HG03039 (cell line): ENCODE data around the gene NAPB.
A peak's percentile ranks its signal among the peaks of the same experiment; 100 is the strongest.

ENCODE experiments used
- ATAC-seq: cut with Tn5 transposase; IDR thresholded peaks from one replicate; pipeline ENCODE4 v1.9.1; 2021; ENCODE audit warnings: mild to moderate bottlenecking, moderate library complexity; ENCODE audit not compliant: unreplicated experiment

The NAPB gene

DNA sequence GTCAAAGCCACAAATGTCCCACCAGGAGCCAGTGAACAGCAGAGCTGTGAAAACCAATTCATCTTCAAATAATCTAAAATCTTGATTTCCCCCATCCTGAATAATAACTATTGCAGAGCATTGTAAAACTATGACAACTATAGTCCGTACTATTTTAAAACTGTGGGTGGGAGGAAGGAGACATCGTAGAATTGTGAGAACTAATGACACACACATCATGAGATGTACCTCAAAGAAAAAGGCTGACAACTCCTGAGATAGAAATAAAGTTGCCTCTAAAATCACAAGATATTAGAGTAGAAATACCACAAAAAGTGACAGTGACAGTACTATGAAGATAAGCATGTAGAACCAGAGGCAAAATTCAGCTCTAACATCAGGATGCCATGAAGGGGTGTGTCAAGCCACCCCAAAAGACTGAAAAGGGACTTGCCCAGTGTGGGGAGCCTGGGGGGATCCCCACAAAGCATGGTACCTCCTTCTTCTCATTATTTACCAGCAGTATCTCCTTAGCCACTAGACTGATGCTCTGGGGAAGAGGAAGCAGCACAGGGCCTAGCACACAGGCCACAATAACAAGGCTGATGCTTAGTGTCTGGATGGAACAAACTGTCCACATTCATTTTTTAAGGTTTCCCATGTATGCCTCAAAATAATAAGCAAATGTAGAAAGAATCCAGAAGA is 13.4 kb downstream of the NAPB start:
- peak; percentile 73 for ATAC-seq

DNA sequence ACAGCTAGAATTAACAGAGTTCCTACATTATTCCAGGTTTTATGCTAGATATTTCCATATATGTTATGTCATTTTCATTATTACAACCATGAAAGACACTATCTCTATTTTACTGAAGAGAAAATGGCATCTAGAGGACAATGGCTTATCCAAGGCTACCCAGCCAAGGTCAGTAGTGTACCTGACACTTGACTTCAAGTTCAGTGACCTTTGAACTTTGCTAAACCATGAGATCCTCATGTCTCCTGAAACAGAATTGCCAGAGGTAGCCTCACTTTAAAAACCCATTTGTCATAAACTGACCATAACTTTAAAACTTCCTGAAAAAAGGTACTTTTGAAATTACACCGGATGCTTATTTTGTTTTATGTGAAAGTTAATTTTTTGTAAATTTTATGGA is 14.4 kb downstream of the NAPB start:
- no peak for ATAC-seq

DNA sequence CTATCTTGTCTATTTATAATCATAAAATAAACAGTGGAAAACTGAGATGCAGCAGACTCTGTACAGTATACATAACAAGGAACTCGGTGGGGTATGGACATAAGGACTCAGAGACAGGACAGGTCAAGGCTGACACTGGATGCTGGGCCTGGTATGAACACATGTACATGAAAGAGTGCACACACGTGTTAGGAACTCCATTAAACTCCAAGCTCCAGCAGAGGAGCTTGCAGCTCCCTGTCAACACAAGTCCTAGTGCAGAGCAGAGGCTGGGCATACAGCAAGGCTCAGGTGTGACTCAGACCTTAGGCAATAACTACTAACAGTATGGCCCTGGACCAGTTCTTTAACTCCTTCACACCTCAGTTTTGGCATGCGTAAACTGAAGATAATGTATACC is 17.1 kb downstream of the NAPB start:
- ATAC-seq = no peak

DNA sequence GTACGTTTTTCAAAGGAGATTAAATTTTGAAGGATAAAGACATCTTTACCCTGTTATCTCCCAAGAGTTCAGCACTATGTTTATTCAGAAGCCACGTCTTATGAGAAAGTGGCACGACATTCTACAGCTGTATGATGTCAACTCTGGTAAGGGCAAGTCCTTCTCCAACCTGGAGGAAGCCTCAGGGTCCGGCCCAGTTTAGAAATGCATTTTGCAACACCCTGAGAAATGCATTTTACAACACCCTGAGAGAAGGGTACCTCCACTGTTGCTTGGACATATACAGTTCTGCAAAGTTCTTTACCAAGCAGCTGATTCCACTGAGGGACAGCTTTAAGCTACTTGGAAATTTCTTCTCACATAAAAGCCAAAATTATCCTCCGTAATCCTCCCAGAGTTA is 17.5 kb downstream of the NAPB start:
- ATAC-seq = no peak

DNA sequence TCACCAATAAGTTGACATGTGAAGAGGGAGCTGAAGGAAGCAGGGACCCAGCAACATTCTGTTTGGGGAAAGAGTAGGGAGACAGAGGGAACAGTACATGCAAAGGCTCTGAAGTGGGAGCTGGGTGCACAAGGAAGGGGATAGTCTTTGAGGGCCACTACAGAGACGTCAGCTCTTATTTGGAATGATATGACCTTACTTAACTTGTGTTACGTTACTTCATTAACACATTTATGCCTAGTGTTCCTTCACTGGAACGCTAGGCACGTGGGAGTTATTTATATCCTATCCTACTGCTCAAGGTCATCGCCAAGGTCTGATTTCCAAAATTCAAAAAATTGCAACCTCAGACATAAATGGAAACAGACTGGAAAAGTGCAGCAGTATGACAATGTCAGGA is 20.2 kb downstream of the NAPB start:
- ATAC-seq = no peak

DNA sequence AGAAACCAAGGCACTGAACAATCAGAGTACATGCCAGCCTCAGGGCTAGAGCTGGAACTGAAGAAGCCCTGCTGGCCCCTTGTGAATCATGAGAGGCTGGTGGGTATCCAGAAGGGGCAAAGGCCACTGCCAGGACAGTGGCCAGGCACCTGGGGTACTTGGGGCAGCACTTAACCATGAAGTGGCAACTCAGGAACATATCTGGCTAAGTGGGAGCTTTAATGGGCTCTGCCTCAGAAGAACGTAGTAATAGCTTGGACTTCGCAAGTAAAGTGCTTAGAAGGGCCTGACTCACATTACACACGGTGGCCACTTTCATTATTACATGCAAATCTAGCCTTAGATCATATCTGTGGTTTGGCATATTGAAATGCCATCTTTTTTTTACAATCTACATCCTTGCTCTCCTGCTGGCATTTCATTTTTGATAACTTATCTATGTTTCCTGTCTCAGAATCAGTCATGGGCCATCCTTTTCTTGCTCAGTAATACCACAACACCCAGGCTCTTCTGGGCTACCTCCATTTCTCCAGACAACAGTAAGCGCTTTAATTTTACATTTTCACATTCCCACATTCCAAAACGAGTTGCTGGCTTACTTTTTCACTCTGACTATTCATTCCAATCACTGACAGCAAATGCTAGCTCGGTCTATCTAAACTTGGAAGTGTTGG is 21.6 kb downstream of the NAPB start:
- no peak for ATAC-seq

DNA sequence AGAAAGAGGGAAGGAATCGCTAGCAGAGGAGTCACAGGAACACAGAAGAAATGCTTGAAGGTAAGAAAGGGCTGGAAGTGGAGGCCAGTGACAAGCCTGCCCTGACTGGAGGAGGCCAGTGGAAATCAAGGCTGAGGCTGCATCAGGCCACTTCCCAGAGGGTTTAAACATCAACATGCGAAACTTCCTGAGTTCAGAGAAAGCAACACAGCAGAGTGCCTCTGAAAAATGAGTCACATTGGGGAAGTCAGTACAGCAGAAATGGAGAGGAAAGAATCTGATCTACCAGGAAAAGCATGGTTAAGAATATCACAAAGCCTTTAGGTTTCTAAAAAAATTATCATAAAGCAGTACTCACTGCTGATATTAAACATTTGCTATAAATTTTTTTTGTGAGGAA is 23.3 kb downstream of the NAPB start:
- ATAC-seq = no peak

DNA sequence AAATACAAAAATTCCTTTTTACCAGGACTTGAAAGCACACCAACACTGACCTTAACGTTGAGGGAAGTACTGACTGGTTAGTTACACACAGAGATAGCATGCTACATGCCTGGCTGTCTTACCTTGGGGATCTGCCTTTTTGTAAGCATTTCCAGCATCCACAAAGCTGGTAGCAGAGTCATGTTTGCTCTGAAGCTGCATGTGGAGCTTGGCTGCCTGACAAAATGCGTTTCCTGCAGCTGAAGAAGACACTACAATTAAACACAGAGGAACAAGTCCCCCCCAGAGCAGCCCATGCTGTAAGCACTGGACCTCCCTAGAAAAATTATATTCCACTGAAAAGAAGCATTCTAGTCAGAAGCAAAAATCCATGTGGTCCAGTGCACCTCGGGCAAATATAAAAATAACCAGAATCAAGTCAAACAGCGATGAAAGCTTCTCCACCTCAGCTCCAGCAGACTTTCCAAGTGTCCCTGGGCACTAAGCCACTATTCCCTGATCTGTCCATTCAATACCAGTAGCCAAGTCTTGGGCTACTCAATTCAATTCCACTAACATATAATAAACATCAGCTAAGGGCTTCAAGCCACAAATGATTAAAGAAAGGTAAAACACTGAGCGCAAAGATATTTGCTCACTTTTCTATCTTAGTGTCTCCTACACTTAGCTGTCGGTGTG is 24.2 kb downstream of the NAPB start:
- ATAC-seq = no peak

DNA sequence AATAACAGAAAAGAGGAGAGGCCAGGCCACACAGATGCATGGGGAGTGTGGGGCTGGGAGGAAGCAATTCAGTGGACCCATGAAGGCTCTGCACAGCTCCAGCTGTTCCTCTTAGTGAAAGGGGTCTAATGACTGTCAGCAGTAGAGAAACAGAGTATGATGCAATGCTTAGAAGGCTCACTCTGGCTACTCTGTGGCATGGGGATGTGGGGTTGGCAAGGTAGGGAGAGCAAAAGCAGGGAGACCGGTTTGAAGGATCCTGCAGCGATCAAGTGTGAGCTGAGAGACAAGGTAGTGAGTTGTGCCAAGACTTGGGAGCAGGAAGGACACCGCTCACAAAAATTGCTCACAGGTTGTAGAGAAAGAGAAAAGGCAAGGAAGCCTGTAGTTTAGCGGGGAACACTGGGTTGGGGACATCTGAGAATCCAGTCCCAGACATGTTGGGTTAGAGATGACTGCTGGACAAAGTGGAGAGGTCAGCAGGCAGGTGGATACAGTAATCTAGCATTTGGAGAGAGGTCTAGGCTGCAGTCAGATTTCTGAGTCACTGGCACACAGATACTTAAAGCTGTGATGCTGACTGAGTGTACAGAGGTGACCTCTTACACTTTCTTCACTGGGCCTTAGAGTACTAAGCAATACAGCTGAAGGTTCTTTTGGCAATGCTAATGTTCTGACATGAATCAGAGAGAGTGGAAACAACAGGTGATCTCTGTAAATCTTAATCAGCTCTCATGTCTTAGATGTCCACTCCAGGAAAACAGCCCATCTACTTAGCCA is 27.1 kb downstream of the NAPB start:
- no peak for ATAC-seq

DNA sequence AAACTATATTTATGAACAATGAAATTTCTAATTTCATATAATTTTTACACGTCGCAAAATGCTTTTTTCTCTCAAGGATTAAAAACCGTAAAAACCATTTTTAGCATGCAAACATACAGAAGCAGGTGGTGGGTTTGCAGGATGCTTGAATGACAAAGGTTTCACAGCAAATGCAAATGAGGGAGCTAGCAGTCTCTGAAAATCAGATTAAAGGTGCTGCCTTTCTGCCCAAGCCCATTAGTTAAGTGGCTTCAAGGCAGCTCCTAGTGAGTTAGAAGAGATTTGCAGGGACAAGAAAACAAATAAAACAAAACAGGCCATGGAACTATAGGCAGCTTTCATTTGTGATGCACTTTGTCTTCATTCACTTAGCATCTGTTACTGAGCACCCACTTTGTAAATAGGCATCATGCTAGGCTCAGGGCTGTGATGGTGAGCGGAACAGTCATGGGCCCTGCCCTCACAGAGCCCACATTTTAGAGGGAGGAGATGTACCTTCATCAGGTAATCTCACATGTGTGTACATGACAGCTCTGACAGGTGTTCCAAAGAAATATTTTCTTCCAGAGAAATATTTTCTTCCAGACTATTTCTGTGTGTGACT is 29.5 kb downstream of the NAPB start:
- ATAC-seq = no peak

DNA sequence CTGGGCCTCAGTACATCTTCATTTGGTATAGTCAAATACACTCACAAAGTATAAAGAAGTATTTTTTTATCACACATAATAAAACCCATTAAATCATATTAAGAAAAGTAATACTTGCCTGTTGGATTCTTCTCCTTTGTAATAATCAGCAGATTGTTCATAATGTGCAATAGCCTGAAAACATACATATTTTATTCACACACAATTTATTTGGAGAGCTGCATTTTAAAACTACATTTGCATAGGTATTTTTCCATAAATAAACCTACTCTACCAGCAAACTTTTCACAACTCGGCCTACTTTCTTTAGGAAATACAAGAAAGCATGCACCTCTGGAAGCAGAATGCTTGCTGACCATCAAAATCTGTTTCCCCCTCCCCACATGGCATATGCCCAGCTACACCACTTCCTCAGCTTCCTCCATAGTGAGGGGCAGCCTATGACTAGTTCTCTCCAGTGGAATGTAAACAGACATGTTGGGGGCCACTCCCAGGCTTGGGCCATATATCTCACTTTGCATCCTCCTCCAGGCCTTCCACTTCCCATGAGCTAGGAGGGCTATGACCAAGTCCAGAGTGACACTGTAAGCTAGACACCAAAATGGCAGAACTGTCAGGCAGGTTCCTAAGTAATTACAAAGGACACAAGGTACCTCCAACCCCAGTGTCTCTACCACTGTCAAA is 31.1 kb downstream of the NAPB start:
- ATAC-seq = no peak

DNA sequence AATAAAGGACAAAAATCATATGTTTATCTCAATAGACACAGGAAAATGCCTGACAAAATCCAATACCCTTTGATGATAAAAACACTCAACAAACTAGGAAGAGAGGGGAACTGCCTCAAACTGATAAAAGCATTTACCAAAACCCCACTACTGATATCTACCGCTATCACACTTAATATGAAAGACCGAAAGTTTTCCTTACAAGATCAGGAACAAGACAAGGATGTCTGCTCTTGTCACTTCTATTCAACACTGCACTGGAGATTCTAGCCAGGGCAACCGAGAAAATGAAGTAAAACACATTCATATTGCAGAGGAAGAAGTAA is 34.2 kb downstream of the NAPB start:
- no peak for ATAC-seq

DNA sequence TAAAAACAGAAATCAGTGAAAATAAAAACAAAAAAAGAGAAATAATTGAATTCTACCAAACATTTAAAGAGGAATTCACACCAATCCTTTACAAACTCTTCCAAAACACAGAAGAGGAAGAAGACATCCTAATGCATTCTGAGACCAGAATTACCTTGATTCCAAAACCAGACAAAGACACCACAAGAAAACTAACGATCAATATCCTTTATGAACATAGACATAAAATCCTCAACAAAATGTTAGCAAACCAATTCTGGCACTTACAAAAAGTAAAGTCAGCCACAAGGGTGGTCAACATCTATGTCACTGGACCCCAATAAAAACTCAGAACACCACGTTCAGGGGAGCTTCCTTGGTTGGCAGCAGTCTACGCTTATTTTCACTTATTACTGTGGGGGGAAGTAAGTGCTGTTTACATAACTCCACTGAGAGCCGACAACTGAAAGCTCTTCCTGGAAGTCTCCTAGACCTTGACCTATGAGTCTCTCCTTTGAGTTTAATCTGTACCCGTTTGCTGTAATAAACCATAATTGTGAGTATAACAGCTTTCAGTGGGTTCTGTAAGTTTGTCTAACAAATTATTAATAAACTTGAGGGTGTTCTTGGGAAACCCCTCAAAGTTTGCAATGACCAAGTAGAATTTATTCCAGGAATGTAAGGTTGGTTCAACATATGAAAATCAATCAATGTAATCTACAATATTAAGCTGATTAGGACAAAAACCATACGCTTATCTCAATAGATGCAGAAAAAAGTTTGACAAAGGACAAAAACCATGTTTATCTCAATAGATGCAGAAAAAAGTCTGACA is 34.8 kb downstream of the NAPB start:
- no peak for ATAC-seq

DNA sequence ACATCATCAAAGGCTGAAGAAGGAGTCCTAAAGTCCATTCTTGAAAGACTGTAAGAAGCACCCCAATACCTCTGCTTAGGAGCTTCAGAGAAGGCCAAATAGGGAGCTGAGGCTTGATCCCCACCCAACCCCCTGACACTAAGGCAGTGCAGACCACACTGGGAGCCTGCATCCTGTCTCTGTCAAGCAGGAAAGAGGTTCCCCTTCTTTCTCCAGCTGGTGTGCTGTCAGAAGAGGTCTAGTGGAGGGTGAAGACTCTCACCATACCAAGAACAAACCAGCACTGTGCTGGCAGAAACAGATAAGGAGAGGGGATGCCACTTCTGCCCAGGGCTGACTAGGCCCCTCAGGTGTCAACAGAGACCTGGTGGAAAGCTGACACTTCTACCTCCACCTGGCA is 39.4 kb downstream of the NAPB start:
- ATAC-seq = no peak

DNA sequence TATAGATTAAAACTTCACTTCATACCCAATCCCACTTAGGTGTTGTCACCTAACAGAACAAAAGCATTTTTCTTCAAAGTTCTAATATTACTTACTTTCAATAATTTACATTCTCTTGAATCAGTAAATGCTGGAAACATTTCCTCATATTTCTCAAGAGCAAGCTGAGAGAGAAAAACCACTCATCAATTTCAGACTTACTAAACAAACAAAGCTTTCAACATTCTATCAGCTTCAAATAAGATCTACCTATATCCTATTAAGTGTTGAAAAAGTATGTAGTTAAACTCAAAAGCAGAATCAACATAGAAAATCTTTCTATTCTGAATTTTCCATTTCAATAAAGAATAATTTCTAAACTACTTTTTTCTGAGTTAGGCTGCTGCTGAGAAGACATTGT is 41.5 kb downstream of the NAPB start:
- ATAC-seq = no peak

DNA sequence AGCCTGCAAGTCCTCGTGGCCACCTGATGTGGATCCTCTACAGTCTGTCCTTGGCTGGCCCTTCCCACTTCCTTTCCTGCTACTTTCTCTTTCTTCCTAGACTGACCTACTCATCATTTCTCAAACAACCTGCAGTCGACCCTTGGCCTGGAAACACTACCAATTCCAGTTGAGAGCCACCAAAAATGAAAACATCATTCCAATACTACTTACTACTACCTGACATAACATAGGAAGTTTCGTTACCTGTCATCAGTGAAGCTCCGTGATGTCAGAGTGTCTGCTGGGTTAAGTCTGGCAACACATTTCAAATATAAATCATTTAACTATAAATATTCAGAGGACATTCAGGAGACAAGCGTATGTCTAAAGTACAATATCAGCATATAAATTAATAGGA is 45.5 kb downstream of the NAPB start:
- ATAC-seq = no peak

DNA sequence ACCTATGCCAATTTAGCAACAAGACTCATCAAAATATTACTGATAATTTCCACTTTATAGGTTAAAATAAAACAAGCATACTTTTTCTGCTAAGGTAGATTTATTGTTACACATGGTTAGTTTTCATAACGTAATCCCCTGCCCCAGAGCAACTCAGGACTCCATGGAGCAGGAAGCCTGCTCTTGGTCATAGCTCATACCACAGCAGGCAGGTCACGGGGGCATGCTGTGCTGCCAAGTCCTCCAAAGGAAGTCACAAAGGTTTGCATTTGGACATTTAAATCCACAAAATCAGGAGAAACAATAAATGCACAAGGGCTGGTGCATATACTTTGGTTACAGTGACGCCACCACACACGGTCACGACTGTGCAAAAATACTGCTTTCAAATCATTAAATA is 46.8 kb downstream of the NAPB start:
- no peak for ATAC-seq

DNA sequence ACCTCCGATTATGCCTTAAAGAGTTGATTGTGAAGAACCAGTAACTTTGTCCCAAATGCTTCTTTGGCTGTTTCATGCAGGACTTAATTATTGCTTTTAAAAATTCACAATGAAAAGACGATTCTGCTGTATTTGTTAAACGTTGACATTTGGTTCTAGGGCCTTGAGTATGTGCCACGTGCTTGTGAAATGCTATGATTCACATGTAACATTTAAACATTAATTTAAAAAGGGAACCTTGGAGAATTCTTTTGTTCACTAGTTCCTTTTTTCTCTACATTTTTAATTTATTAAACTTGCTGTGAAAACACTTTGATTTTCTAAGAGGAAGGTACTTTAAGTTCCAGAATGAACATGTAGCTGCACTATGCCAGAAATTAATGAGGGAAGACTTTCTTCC is 49.8 kb downstream of the NAPB start:
- ATAC-seq = no peak

DNA sequence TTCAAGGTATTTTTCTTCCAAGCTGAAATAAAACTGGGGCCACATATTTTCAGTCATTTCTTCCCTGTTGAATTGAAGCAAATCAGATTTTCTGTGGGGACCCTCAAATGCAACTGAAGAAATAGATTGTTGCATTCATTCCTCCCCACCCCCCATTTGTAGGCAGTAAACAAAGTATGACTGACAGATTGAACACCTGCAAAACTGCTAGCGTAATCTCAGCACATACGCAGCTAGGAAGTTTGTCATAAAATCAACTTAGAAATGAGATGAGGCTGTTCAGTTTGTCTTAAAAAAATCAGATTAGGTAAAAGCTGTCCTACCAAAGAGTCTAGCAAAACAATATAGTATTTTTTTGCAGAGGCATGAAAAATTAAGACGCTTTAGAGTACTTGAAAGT is 50.4 kb downstream of the NAPB start:
- no peak for ATAC-seq

DNA sequence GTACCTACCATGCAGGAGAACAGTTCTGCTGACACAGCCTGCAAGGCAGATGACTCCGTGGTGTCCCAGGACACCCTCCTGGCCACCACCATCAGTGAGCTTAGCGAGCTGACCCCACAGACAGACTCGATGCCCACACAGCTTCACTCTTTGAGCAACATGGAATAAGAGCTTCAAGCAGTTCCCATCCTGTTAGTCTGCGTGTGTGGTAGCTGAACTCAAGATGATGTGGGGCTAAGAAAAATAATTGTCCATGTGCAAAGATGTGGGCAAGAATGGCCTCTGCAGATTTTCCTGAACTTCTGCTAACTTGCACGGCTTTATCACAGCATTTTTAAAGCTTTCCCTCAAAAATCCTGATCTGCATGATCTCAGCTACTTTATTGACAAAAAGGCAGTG is 51.0 kb downstream of the NAPB start:
- ATAC-seq = no peak
